Esophagus squamous epithelium (tissue), 4 donors: ENCODE results near the gene ZMYND11.

Experiments
- CTCF ChIP-seq, 6 experiments: fragments of 450-650 bp in 4 of 6; fragments of 200-600 bp in 2 of 6; sonication (generic) in 2 of 6; IDR thresholded peaks; one replicate each; pipeline ENCODE4 v1.5.1; 2016 to 2019; ENCODE audit warnings: antibody characterized with exemption in 6 of 6, mild to moderate bottlenecking in 4 of 6, moderate library complexity in 4 of 6
- POLR2A ChIP-seq, 4 donors: fragments of 450-650 bp; IDR thresholded peaks; one replicate each; pipeline ENCODE4 v1.6.1; 2017; ENCODE audit warnings: antibody characterized with exemption in 4 of 4, mild to moderate bottlenecking in 4 of 4, moderate library complexity in 3 of 4

- TF ChIP-seq POLR2A (IDR thresholded peaks at IDR 0.05) (no peak), CTCF (IDR thresholded peaks at IDR 0.05) (no peak)
Measured at GRCh38 chr10:105806-106205, 29.4 kb upstream of the ZMYND11 start.
